Suppressor macrophage treated with lipopolysaccharide for 1 hour (primary cell): ENCODE results near the gene FKBP1B.
"Not testable (repeated sequence)": the region's sequence is repeated elsewhere in the genome, so short reads cannot be mapped to it uniquely, and the experiment has no call there.

ENCODE experiments used
- DNase-seq, 3 donors: peaks; one replicate each; pipeline ENCODE4 v3.0.0-alpha.2; 2020 to 2022

FKBP1B gene

DNA sequence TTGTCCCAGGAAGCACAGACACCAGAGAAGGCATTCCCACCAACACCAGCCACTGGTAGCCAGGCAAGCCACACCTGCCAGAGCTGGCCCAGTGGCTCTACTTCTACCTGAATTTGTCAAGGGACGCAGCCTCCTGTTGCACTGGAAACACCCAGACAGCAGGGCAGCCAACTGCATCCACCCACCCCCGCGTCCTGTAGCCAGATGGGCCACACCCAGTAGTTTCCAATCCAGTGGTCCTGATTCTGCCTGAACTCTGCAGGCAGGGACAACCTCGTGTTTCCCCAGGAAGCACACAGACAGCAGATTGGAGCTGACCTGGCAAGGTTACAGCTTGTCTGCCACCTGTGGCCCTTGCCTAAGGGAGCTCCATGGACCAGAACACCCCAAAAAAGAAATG is 55.4 kb downstream of the FKBP1B start:
- no peak for DNase-seq

GRCh38 chr2:24105816-24106215 is 56.3 kb downstream of the FKBP1B start:
- DNase-seq: no peak

DNA sequence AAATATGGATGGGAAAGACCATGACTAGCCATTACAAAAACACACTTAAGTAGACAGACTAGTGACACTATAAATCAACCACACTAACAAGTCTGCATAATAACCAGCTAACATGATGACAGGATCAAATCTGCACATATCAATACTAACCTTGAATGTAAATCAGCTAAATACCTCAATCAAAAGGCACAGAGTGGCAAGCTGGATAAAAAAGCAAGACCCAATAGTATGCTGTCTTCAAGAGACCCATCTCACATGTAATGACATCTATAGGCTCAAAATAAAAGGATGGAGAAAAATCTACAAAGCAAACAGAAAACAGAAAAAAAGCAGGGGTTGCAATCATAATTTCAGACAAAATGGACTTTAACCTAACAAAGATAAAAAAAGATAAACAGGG is 57.2 kb downstream of the FKBP1B start:
- DNase-seq: no peak

GRCh38 chr2:24107336-24107735 is 57.8 kb downstream of the FKBP1B start:
- DNase-seq: no peak

DNA sequence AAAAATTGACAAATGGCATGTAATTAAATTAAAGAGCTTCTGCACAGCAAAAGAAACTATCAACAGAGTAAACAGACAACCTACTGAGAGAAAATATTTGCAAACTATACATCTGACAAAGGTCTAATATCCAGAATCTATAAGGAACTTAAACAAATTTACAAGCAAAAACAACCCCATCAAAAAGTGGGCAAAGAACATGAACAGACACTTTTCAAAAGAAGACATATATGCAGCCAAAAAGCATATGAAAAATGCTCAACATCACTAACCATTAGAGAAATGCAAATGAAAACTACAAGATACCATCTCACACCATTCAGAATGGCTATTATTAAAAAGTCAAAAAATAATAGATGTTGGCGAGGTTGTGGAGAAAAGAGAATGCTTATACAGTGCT is 59.9 kb downstream of the FKBP1B start:
- not testable (repeated sequence) for DNase-seq

DNA sequence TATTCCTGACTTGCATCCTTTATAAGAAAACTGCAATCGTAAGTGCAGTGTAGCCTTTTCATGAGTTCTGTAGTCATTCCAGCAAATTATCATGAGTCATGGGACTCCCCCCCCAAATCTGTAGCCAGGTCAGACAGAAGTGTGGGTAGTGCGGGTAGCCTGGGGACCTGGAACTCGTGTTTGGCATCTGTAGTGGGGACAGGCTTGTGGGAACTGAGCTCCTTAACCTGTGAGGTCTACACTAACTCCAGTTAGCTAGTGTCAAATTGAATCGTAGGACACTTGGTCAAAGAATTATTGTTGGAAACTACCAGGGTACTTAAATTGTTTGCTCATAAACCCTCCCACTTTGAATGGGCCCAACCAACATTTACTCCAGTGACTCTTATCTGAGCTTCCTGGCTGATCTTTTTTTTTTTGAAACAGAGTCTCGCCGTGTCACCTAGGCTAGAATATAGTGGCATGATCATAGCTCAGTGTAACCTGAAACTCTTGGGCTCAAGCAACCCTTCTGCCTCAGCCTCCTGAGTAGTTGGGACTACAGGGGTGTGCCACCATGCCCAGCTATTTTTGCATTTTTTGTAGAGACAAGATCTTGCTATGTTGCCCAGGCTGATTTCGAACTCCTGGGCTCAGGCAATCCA is 61.2 kb downstream of the FKBP1B start:
- no peak for DNase-seq

- DNase-seq: no peak
Observed at GRCh38 chr2:24111407-24111901, 61.9 kb downstream of the FKBP1B start.
